DND-41 (cell line): Measurements from ENCODE around the gene STX2.

Experiments used
- ATAC-seq: fragments of 200-7000 bp; cut with Tn5 transposase; 3 replicates; pipeline ENCODE4 v1.9.1; 2021; ENCODE audit warnings: low read depth; ENCODE audit not compliant: insufficient read depth
- DNase-seq: peaks from one replicate; pipeline ENCODE4 v3.0.0-alpha.2; 2020
- H2AFZ ChIP-seq: 2 replicates; pipeline ENCODE4 v1.6.0; 2012; ENCODE audit warnings: low read depth, low read length
- H3K27ac ChIP-seq: 2 replicates; pipeline ENCODE4 v1.5.1; 2012; ENCODE audit warnings: low read length, inconsistent platforms
- H3K27me3 ChIP-seq: fragments of 200-600 bp; sonication (generic); 2 replicates; pipeline ENCODE4 v1.6.0; 2012; ENCODE audit warnings: low read length, mild to moderate bottlenecking, inconsistent platforms; ENCODE audit not compliant: insufficient read depth, poor library complexity
- H3K36me3 ChIP-seq: 2 replicates; pipeline ENCODE4 v1.5.1; 2012; ENCODE audit warnings: low read length, inconsistent platforms; ENCODE audit not compliant: insufficient read depth
- H3K4me1 ChIP-seq: 2 replicates; pipeline ENCODE4 v1.5.1; 2012; ENCODE audit warnings: mild to moderate bottlenecking, low read length; ENCODE audit not compliant: insufficient read depth
- H3K4me2 ChIP-seq: 2 replicates; pipeline ENCODE4 v1.6.0; 2012; ENCODE audit warnings: mild to moderate bottlenecking, moderate library complexity, low read length, inconsistent platforms; ENCODE audit not compliant: insufficient read depth
- H3K4me3 ChIP-seq, 2 experiments: fragments of 200-600 bp in 1 of 2; shearing (Covaris generic) in 1 of 2; 2 replicates each; pipeline ENCODE4 v1.5.1; 2012 to 2016; ENCODE audit warnings: inconsistent platforms in 2 of 2, low read length in 2 of 2, mild to moderate bottlenecking in 2 of 2, low read depth in 1 of 2, moderate library complexity in 1 of 2
- H3K79me2 ChIP-seq: 2 replicates; pipeline ENCODE4 v1.6.0; 2012; ENCODE audit warnings: low read length, inconsistent platforms; ENCODE audit not compliant: insufficient read depth
- H3K9ac ChIP-seq: 2 replicates; pipeline ENCODE4 v1.6.0; 2012; ENCODE audit warnings: low read depth, mild to moderate bottlenecking, inconsistent platforms, low read length, moderate library complexity
- H3K9me3 ChIP-seq: 2 replicates; pipeline ENCODE4 v1.5.1; 2012; ENCODE audit warnings: low read length, moderate library complexity, mild to moderate bottlenecking, inconsistent platforms; ENCODE audit not compliant: insufficient read depth, severe bottlenecking
- H4K20me1 ChIP-seq: 2 replicates; pipeline ENCODE4 v1.6.0; 2012; ENCODE audit warnings: low read length; ENCODE audit not compliant: insufficient read depth
- EZH2 ChIP-seq: IDR thresholded peaks from 3 replicates; pipeline ENCODE4 v1.6.1; 2012; ENCODE audit warnings: borderline replicate concordance, low read depth, mild to moderate bottlenecking, moderate library complexity, low read length, inconsistent platforms; ENCODE audit not compliant: severe bottlenecking
- TF ChIP-seq, protein P1 (sequence below): IDR thresholded peaks from 2 replicates; pipeline ENCODE4 v1.5.1; 2012; ENCODE audit warnings: borderline replicate concordance, low read length, moderate library complexity, mild to moderate bottlenecking; ENCODE audit not compliant: poor library complexity, severe bottlenecking; ENCODE audit errors: extremely low read depth

The STX2 gene

DNA sequence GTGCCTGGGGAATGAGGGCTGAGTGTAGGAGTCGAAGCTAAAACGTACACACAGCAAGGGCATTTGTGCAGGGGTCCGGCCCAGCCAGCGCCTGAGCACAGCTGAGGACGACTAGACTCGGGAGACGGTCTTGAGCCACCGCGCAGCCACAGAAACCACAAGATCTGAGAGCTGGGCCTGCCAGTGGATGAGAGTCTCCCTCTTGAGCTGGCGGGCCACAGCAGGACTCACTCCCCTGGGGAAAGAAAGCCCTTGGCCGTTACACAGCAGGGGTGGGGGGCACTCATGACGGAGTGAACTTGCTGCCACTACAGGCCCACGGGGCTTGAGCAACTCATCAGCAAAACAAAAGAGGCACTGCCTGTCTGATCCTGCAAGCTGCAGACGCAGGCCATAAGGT, 23.0 kb downstream of the STX2 start:
- DNase-seq (no peak), ATAC-seq (no peak)
- no peak overlapping the region for H3K9ac ChIP-seq
- H3K27ac ChIP-seq, result no peak overlapping the region
- H3K79me2 ChIP-seq, result no peaks in the 10 kb centered on the region; the same call in none of the 2 replicates
- H3K4me1 ChIP-seq, result peaks cover 12% of the 10 kb centered on the region
- H4K20me1 ChIP-seq, result peaks cover 6% of the 10 kb centered on the region; the same call in 1 of the 2 replicates
- TF ChIP-seq, protein P1, sequence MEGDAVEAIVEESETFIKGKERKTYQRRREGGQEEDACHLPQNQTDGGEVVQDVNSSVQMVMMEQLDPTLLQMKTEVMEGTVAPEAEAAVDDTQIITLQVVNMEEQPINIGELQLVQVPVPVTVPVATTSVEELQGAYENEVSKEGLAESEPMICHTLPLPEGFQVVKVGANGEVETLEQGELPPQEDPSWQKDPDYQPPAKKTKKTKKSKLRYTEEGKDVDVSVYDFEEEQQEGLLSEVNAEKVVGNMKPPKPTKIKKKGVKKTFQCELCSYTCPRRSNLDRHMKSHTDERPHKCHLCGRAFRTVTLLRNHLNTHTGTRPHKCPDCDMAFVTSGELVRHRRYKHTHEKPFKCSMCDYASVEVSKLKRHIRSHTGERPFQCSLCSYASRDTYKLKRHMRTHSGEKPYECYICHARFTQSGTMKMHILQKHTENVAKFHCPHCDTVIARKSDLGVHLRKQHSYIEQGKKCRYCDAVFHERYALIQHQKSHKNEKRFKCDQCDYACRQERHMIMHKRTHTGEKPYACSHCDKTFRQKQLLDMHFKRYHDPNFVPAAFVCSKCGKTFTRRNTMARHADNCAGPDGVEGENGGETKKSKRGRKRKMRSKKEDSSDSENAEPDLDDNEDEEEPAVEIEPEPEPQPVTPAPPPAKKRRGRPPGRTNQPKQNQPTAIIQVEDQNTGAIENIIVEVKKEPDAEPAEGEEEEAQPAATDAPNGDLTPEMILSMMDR, result no peak
- TF ChIP-seq EZH2, result no peak
- no peak overlapping the region for H3K4me2 ChIP-seq
- H3K36me3 ChIP-seq, result peaks cover 42% of the 10 kb centered on the region
- H2AFZ ChIP-seq, result no peak overlapping the region
- no peaks in the 10 kb centered on the region for H3K27me3 ChIP-seq
- no peaks in the 10 kb centered on the region for H3K9me3 ChIP-seq
- no peak overlapping the region for H3K4me3 ChIP-seq

DNA sequence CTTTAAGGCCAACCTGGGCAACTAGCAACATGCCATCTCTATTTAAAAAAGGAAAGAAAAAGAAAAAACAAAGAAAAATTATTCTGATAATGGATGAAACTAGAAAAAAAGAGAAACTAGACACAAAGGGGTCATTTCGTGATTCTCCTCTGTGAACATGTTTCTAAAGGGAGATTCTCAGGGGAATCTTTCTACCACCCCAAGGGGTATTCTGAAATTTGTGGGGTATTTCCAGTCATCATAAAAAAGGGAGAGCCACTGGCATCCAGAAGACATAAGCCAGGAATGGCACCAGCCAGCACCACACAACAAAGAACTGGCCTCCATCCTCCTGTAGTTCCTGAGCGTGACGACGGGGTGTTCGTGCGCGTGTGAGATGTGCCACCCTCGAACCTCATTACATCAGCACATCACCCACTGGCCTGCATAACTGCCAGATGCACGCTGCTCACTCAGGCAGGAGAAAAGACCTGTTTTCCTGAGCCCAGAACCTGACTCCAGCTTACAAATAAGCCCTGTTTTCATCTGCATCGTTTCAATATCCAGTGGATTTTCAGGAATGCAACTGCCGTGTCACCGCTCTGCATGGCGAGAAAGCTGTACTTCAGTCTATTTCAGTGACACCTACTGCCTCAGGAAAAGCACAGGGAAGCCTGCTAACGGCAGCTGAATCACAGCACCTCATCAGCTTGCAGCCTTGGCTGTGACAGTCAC, 23.9 kb downstream of the STX2 start:
- Histone ChIP-seq H3K4me3 (no peak overlapping the region), H3K79me2 (no peaks in the 10 kb centered on the region; the same call in none of the 2 replicates), H3K4me1 (peaks cover 12% of the 10 kb centered on the region), H2AFZ (no peak overlapping the region), H3K36me3 (peaks cover 41% of the 10 kb centered on the region), H3K27me3 (no peaks in the 10 kb centered on the region), H3K9ac (no peak overlapping the region), H3K4me2 (no peak overlapping the region), H4K20me1 (peaks cover 6% of the 10 kb centered on the region; the same call in 1 of the 2 replicates), H3K9me3 (no peaks in the 10 kb centered on the region), H3K27ac (no peak overlapping the region)
- DNase-seq, result no peak
- TF ChIP-seq EZH2, result no peak
- TF ChIP-seq, protein P1, result no peak
- no peak for ATAC-seq

DNA sequence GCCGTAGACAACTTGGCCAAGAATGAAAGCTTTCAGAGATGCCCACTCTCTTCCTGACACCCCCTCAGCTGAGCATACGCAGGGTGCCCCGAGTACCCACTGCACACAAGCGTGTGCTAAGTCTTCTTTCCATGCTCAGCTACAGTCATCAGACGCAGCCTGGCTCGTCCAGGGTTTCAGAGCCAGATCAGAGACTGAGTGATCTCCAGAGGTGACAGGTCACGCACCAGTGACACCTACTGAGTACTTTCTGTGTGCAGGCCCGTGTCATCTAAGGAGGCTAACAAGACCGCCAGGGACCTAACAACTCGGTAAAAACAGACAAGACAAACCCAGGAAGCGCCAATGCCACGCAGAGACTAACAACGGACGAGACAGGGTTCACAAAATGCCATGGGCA, 25.1 kb downstream of the STX2 start:
- TF ChIP-seq EZH2, result no peak
- TF ChIP-seq, protein P1, result no peak
- Histone ChIP-seq H3K4me2 (no peak overlapping the region), H3K36me3 (peaks cover 48% of the 10 kb centered on the region), H3K4me3 (no peak overlapping the region), H3K27me3 (no peaks in the 10 kb centered on the region), H3K4me1 (peaks cover 7% of the 10 kb centered on the region), H3K9me3 (no peaks in the 10 kb centered on the region), H3K27ac (no peak overlapping the region), H2AFZ (no peak overlapping the region), H3K9ac (no peak overlapping the region), H4K20me1 (peaks cover 6% of the 10 kb centered on the region; the same call in 1 of the 2 replicates), H3K79me2 (no peaks in the 10 kb centered on the region; the same call in none of the 2 replicates)
- DNase-seq (no peak), ATAC-seq (no peak)
